ENCODE results near the gene BORCS5.

BORCS5 gene

GRCh38 chr12:12399776-12400305 is 43.0 kb downstream of the BORCS5 start:
- Histone ChIP-seq H3K27me3 (replicated peaks; ENCODE audit: control insufficient read depth, insufficient read depth, low read length) (no peaks in the 10 kb centered on the region), H3K4me3 (replicated peaks; ENCODE audit: low read depth, low read length) (no peak overlapping the region), H3K36me3 (ENCODE audit: control insufficient read depth, insufficient read depth, low read length) (no peaks in the 10 kb centered on the region)
- TF ChIP-seq CTCF (IDR thresholded peaks at IDR 0.05; ENCODE audit: insufficient read depth, low read length, poor library complexity, severe bottlenecking): no peak
- DNase-seq (ENCODE audit: extremely low read depth, insufficient read length): no peak

GRCh38 chr12:12400793-12401192 is 43.9 kb downstream of the BORCS5 start:
- no peak for DNase-seq (ENCODE audit: extremely low read depth, insufficient read length)

GRCh38 chr12:12403264-12404248 is 46.7 kb downstream of the BORCS5 start:
- no peak for DNase-seq (ENCODE audit: extremely low read depth, insufficient read length)
- Histone ChIP-seq H3K27me3 (replicated peaks; ENCODE audit: control insufficient read depth, insufficient read depth, low read length) (no peaks in the 10 kb centered on the region), H3K36me3 (ENCODE audit: control insufficient read depth, insufficient read depth, low read length) (no peaks in the 10 kb centered on the region), H3K4me3 (replicated peaks; ENCODE audit: low read depth, low read length) (no peak overlapping the region)
- no peak for TF ChIP-seq CTCF (IDR thresholded peaks at IDR 0.05; ENCODE audit: insufficient read depth, low read length, poor library complexity, severe bottlenecking)

More at GRCh38 chr12:12400793-12401192, 43.9 kb downstream of the BORCS5 start:
- no peak for TF ChIP-seq CTCF (IDR thresholded peaks at IDR 0.05; ENCODE audit: insufficient read depth, low read length, poor library complexity, severe bottlenecking)
- Histone ChIP-seq H3K4me3 (replicated peaks; ENCODE audit: low read depth, low read length) (no peak overlapping the region), H3K27me3 (replicated peaks; ENCODE audit: control insufficient read depth, insufficient read depth, low read length) (no peaks in the 10 kb centered on the region), H3K36me3 (ENCODE audit: control insufficient read depth, insufficient read depth, low read length) (no peaks in the 10 kb centered on the region)

GRCh38 chr12:12404297-12404696 is 47.4 kb downstream of the BORCS5 start:
- Histone ChIP-seq H3K27me3 (replicated peaks; ENCODE audit: control insufficient read depth, insufficient read depth, low read length) (no peaks in the 10 kb centered on the region), H3K36me3 (ENCODE audit: control insufficient read depth, insufficient read depth, low read length) (no peaks in the 10 kb centered on the region), H3K4me3 (replicated peaks; ENCODE audit: low read depth, low read length) (no peak overlapping the region)
- no peak for TF ChIP-seq CTCF (IDR thresholded peaks at IDR 0.05; ENCODE audit: insufficient read depth, low read length, poor library complexity, severe bottlenecking)
- no peak for DNase-seq (ENCODE audit: extremely low read depth, insufficient read length)

- H3K4me3 ChIP-seq (replicated peaks; ENCODE audit: low read depth, low read length): no peak overlapping the region
- no peaks in the 10 kb centered on the region for H3K36me3 ChIP-seq (ENCODE audit: control insufficient read depth, insufficient read depth, low read length)
- no peak for TF ChIP-seq CTCF (IDR thresholded peaks at IDR 0.05; ENCODE audit: insufficient read depth, low read length, poor library complexity, severe bottlenecking)
- H3K27me3 ChIP-seq (replicated peaks; ENCODE audit: control insufficient read depth, insufficient read depth, low read length): no peaks in the 10 kb centered on the region
- no peak for DNase-seq (ENCODE audit: extremely low read depth, insufficient read length)
Observed at GRCh38 chr12:12405882-12406281, 49.0 kb downstream of the BORCS5 start.

Data from GM06990 (cell line).